AG04449 (cell line): Measurements from ENCODE around the gene XPOT.

Source experiments
- CTCF ChIA-PET: fragments of 350-600 bp; formaldehyde crosslinking; extraction: SDS; loops from one replicate; lab custom pipeline; 2021; ENCODE audit warnings: antibody characterized with exemption; lab: Yijun Ruan, JAX
- POLR2A ChIA-PET: fragments of 400-600, 350-600 bp; formaldehyde crosslinking; extraction: SDS; loops from one replicate; lab custom pipeline; 2020; ENCODE audit warnings: antibody characterized with exemption, inconsistent platforms; lab: Yijun Ruan, JAX
- DNase-seq: peaks from one replicate; pipeline ENCODE4 v3.0.0-alpha.2; 2010; ENCODE audit warnings: low read depth, low spot score
- H3K4me3 ChIP-seq: 2 replicates; pipeline ENCODE4 v1.5.1; 2011; ENCODE audit warnings: low read depth, mild to moderate bottlenecking, control low read depth, low read length
- TF ChIP-seq, protein P1 (sequence below): IDR thresholded peaks from one replicate; pipeline ENCODE4 v1.5.1; 2011; ENCODE audit warnings: mild to moderate bottlenecking, moderate library complexity, low read length, control low read depth, inconsistent platforms; ENCODE audit not compliant: insufficient read depth; ENCODE audit errors: missing control alignments

Gene XPOT

GRCh38 chr12:64430886-64431285 is 26.7 kb downstream of the XPOT start:
- TF ChIP-seq, protein P1, sequence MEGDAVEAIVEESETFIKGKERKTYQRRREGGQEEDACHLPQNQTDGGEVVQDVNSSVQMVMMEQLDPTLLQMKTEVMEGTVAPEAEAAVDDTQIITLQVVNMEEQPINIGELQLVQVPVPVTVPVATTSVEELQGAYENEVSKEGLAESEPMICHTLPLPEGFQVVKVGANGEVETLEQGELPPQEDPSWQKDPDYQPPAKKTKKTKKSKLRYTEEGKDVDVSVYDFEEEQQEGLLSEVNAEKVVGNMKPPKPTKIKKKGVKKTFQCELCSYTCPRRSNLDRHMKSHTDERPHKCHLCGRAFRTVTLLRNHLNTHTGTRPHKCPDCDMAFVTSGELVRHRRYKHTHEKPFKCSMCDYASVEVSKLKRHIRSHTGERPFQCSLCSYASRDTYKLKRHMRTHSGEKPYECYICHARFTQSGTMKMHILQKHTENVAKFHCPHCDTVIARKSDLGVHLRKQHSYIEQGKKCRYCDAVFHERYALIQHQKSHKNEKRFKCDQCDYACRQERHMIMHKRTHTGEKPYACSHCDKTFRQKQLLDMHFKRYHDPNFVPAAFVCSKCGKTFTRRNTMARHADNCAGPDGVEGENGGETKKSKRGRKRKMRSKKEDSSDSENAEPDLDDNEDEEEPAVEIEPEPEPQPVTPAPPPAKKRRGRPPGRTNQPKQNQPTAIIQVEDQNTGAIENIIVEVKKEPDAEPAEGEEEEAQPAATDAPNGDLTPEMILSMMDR: no peak
- POLR2A ChIA-PET: interaction anchor here (0.6 kb wide), 1 partner anchor 11 kb away, joined by 3 read pairs; no protein-coding TSS in a partner anchor
- CTCF ChIA-PET: interaction anchor here (0.9 to 1.2 kb wide), 2 partner anchors 10 to 17 kb away, joined by 3 read pairs; no protein-coding TSS in a partner anchor
- DNase-seq: no peak
- no peak overlapping the region for H3K4me3 ChIP-seq

GRCh38 chr12:64431791-64432190 is 27.6 kb downstream of the XPOT start:
- ChIA-PET CTCF (no interaction called here), POLR2A (no interaction called here)
- DNase-seq: no peak
- no peak overlapping the region for H3K4me3 ChIP-seq
- TF ChIP-seq, protein P1: no peak

DNA sequence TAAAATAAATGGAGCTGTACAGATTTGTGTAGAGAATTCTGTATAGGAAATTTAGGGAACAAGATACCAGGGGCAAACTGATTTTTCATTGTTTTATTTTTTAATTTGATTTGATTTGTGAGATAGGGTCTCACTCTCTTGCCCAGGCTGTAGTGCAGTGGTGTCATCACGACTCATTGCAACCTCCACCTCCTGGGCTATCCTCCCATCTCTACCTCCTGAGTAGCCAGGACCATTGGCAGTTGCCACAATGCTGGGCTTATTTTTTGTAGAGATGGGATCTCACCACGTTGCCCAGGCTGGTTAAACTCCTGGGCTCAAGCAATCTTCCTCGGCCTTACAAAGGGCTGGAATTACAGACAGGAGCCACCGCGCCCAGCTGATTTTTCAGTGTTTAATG is 29.7 kb downstream of the XPOT start:
- H3K4me3 ChIP-seq: no peak overlapping the region
- TF ChIP-seq, protein P1: no peak
- DNase-seq: no peak
- POLR2A ChIA-PET: no interaction called here
- CTCF ChIA-PET: interaction anchor here (1.0 kb wide), 1 partner anchor 114 kb away, joined by 3 read pairs; no protein-coding TSS in a partner anchor

DNA sequence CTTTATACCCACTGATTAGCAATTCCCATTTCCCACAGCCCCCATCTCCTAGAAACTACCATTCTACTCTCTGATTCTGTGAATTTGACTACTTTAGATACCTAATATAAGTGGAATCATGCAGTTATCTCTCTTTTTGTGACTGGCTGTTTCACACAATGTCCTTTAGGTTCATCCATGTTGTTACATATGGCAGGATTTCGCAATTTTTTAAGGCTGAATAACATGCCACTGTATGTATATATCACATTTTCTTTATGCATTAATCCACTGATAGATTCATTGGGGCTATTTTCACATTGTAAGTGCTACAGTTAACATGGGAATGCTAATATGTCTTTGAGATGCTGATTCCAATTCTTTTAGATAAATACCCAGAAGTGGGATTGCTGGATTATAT is 35.9 kb downstream of the XPOT start:
- H3K4me3 ChIP-seq: no peak overlapping the region
- ChIA-PET CTCF (no interaction called here), POLR2A (no interaction called here)
- TF ChIP-seq, protein P1: no peak
- no peak for DNase-seq

DNA sequence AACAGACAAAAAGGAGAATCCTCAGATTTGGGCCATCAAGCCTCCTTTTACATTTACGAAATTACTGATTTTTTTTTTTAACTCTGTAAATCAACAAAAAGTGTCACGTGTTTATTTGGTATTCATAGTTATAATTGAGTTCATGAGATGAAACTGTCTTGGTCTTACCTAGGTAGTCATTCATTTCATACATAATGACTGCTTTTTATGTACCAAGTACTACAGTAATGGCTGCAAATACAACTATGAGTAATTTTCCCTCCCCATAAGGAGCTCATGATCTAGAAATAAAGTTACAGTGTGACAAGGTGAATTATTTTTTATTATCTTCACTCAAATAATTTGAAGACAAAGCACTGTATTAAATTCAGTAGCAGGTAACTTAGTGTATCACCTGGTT is 41.3 kb downstream of the XPOT start:
- POLR2A ChIA-PET: interaction anchor here (1.2 kb wide), 1 partner anchor 9 kb away, joined by 4 read pairs; no protein-coding TSS in a partner anchor
- no peak for DNase-seq
- no peak overlapping the region for H3K4me3 ChIP-seq
- TF ChIP-seq, protein P1: no peak
- CTCF ChIA-PET: interaction anchor here (0.6 to 1.2 kb wide), 2 partner anchors 8 to 16 kb away, joined by 4 to 5 read pairs; no protein-coding TSS in a partner anchor

GRCh38 chr12:64446295-64446694 is 42.1 kb downstream of the XPOT start:
- ChIA-PET POLR2A (no interaction called here), CTCF (no interaction called here)
- no peak for DNase-seq
- H3K4me3 ChIP-seq: no peak overlapping the region
- TF ChIP-seq, protein P1: no peak
